Stimulated activated CD4-positive, alpha-beta T cell treated with anti-CD3 and anti-CD28 coated beads, Interleukin-2, amount 100 ng/mL, for 48 hours (primary cell): ENCODE data around the gene HDLBP.
A peak's percentile ranks its signal among the peaks of the same experiment; 100 is the strongest.
"Not testable (repeated sequence)": the region's sequence is repeated elsewhere in the genome, so short reads cannot be mapped to it uniquely, and the experiment has no call there.

ENCODE experiments used
- DNase-seq, 2 donors: peaks; one replicate each; pipeline ENCODE4 v3.0.0-alpha.2; 2020

HDLBP gene

GRCh38 chr2:241334813-241335212 is 19.3 kb upstream of the HDLBP start:
- DNase-seq = no peak

- no peak for DNase-seq
These were observed 15.1 kb upstream of the HDLBP start for GRCh38 chr2:241330616-241330981.

- DNase-seq = no peak
These were observed 14.5 kb upstream of the HDLBP start for GRCh38 chr2:241329669-241330615.

GRCh38 chr2:241325257-241325656 is 9.8 kb upstream of the HDLBP start:
- no peak for DNase-seq

GRCh38 chr2:241324775-241325174 is 9.3 kb upstream of the HDLBP start:
- no peak for DNase-seq

GRCh38 chr2:241323778-241324177 is 8.3 kb upstream of the HDLBP start:
- no peak for DNase-seq

GRCh38 chr2:241321886-241322285 is 6.4 kb upstream of the HDLBP start:
- DNase-seq = no peak

GRCh38 chr2:241321033-241321432 is 5.6 kb upstream of the HDLBP start:
- no peak for DNase-seq

- no peak for DNase-seq
These were observed 4.9 kb upstream of the HDLBP start for GRCh38 chr2:241320394-241320793.

GRCh38 chr2:241318830-241319229 is 3.4 kb upstream of the HDLBP start:
- not testable (repeated sequence) for DNase-seq

GRCh38 chr2:241317391-241317790 is 1.9 kb upstream of the HDLBP start:
- no peak for DNase-seq

- no peak for DNase-seq
These were observed 1.4 kb upstream of the HDLBP start for GRCh38 chr2:241316825-241317224.

- peak in 1 of 2 donors; percentile 58 for DNase-seq
These were observed 583 bp upstream of the HDLBP start, which contains the start of gene SEPTIN2 for GRCh38 chr2:241315879-241316631. Gene SEPTIN2, plus strand, starts transcription at chr2:241315925. Its CDS starts 8,308 bp downstream, at chr2:241324233.

- DNase-seq = no peak
These were observed 1.0 kb downstream of the HDLBP start for GRCh38 chr2:241314226-241315092.

- no peak for DNase-seq
These were observed 1.9 kb downstream of the HDLBP start for GRCh38 chr2:241313543-241314095.

- no peak for DNase-seq
These were observed 3.4 kb downstream of the HDLBP start for GRCh38 chr2:241312082-241312481.

- DNase-seq = no peak
These were observed 4.4 kb downstream of the HDLBP start for GRCh38 chr2:241310917-241311566.

GRCh38 chr2:241309684-241310117 is 5.8 kb downstream of the HDLBP start:
- peak; percentile 51 to 55 for DNase-seq

- no peak for DNase-seq
These were observed 6.5 kb downstream of the HDLBP start for GRCh38 chr2:241308832-241309500.

- DNase-seq = no peak
These were observed 7.2 kb downstream of the HDLBP start for GRCh38 chr2:241308267-241308666.

- DNase-seq = no peak
These were observed 8.4 kb downstream of the HDLBP start for GRCh38 chr2:241307055-241307454.
